ENCODE measurements around the gene SH2D3A. TPM values are rescaled to one million over a fixed set of nuclear protein-coding genes. Genes with fewer than 3 reads are reported as not detected.

SH2D3A gene
- total and polyA plus RNA-seq, 2 of the 4 experiments (the other 2 are of a cell fraction), result under 0.01 to 0.09 TPM

GRCh38 chr19:6809262-6809661 lies 42.0 kb upstream of the SH2D3A start:
- H3K27me3 ChIP-seq (ENCODE audit: control insufficient read depth, insufficient read depth, low read length), result no peaks in the 10 kb centered on the region
- H3K4me3 ChIP-seq (ENCODE audit: insufficient read depth, low read depth, low read length), result no peak overlapping the region
- no peak overlapping the region for H3K27ac ChIP-seq (ENCODE audit: insufficient read depth, low read length)
- no peaks in the 10 kb centered on the region for H3K36me3 ChIP-seq (ENCODE audit: control insufficient read depth, insufficient read depth, low read length)
- ATAC-seq (ENCODE audit: low read depth) (no peak), DNase-seq (no peak)
- no TSS peak for BruUV-seq (replicated peaks)
- H3K4me1 ChIP-seq (ENCODE audit: control insufficient read depth, insufficient read depth, low read length), result no peaks in the 10 kb centered on the region
- WGBS, 2 experiments (ENCODE audit: extremely low coverage in 2 of 2, insufficient read length in 1 of 2), result 0% methylated on average over 1 of the region's 4 CpGs; no CpG with 5 or more reads in 1 of the 2 experiments
- no peak overlapping the region for H4K8ac ChIP-seq (ENCODE audit: low read depth in 2 of 2, low read length in 2 of 2)
- ChIA-PET CTCF (no interaction called here), POLR2A (ENCODE audit: unreplicated experiment) (no interaction called here)
- TF ChIP-seq FOS (IDR thresholded peaks at IDR 0.05; ENCODE audit: low read depth, low read length) (no peak), BHLHE40 (IDR thresholded peaks at IDR 0.05; ENCODE audit: low read depth, low read length) (no peak), SMC3 (IDR thresholded peaks at IDR 0.05; ENCODE audit: low read depth, low read length) (no peak), MAFK (IDR thresholded peaks at IDR 0.05; ENCODE audit: low read depth, low read length) (no peak), USF2 (IDR thresholded peaks at IDR 0.05; ENCODE audit: low read depth, low read length) (no peak), CEBPB (IDR thresholded peaks at IDR 0.05; ENCODE audit: low read depth, low read length) (no peak), RFX5 (IDR thresholded peaks at IDR 0.05; ENCODE audit: low read depth, low read length) (no peak), ELK1 (IDR thresholded peaks at IDR 0.05; ENCODE audit: borderline replicate concordance, low read depth, low read length) (no peak), MXI1 (IDR thresholded peaks at IDR 0.05; ENCODE audit: borderline replicate concordance, low read depth, low read length) (no peak), NFE2L2 (IDR thresholded peaks at IDR 0.05; ENCODE audit: low read depth, low read length) (no peak), RCOR1 (IDR thresholded peaks at IDR 0.05; ENCODE audit: insufficient replicate concordance, low read length) (no peak), MAZ (IDR thresholded peaks at IDR 0.05; ENCODE audit: borderline replicate concordance, low read depth, low read length) (no peak), RAD21 (IDR thresholded peaks at IDR 0.05; ENCODE audit: low read length) (no peak), CTCF (conservative IDR thresholded peaks at IDR 0.05; ENCODE audit: low read depth, low read length) (no peak), CHD1 (IDR thresholded peaks at IDR 0.05; ENCODE audit: low read depth, low read length) (no peak), POLR2A (IDR thresholded peaks at IDR 0.05; ENCODE audit: low read depth, low read length) (no peak)
- no peak overlapping the region for H4K5ac ChIP-seq (ENCODE audit: low read depth, low read length)
- no peak overlapping the region for H4K91ac ChIP-seq (ENCODE audit: insufficient read depth, low read depth, low read length)
- no peaks in the 10 kb centered on the region for H4K20me1 ChIP-seq (ENCODE audit: insufficient read depth, low read length)
- H3K14ac ChIP-seq (replicated peaks; ENCODE audit: low read depth, low read length), result no peak overlapping the region
- H3K9me1 ChIP-seq (ENCODE audit: insufficient read depth, low read length), result no peaks in the 10 kb centered on the region
- in situ Hi-C loops (cut with MboI; ENCODE audit: low sequenced_read_pairs), result no loop called here
- no peak overlapping the region for H3K56ac ChIP-seq (ENCODE audit: extremely low read depth, insufficient read depth, low read length)
- H3K4ac ChIP-seq (ENCODE audit: low read depth, low read length), result no peak overlapping the region
- intact Hi-C loops (cut with micrococcal nuclease), result no loop called here
- no peaks in the 10 kb centered on the region for H3K79me1 ChIP-seq (ENCODE audit: low read depth in 1 of 2, low read length in 2 of 2)
- H2BK15ac ChIP-seq (ENCODE audit: low read depth, low read length), result no peak overlapping the region
- H2BK5ac ChIP-seq (ENCODE audit: low read depth, low read length, poor library complexity, severe bottlenecking), result no peak overlapping the region
- no peak overlapping the region for H3K4me2 ChIP-seq (ENCODE audit: low read depth, low read length)
- H3K9me3 ChIP-seq (ENCODE audit: control insufficient read depth, insufficient read depth, low read length), result peaks cover 3% of the 10 kb centered on the region; the same call in 1 of the 2 replicates
- no peak overlapping the region for H3K9ac ChIP-seq (ENCODE audit: low read depth, low read length)
- dilution Hi-C loops (cut with HindIII; ENCODE audit: low sequenced_read_pairs, unreplicated experiment), result no loop called here
- no peak overlapping the region for H3K18ac ChIP-seq (ENCODE audit: low read depth, low read length)
- H2BK120ac ChIP-seq (ENCODE audit: low read depth, low read length), result no peak overlapping the region
- no peak overlapping the region for H2AFZ ChIP-seq (replicated peaks; ENCODE audit: low read length, poor library complexity)
- H2AK9ac ChIP-seq (replicated peaks; ENCODE audit: low read depth, low read length, poor library complexity), result no peak overlapping the region
- no peak overlapping the region for H3K23ac ChIP-seq (ENCODE audit: low read depth, low read length)
- no peak overlapping the region for H2BK20ac ChIP-seq (ENCODE audit: low read depth, low read length)
- no peak overlapping the region for H2AK5ac ChIP-seq (ENCODE audit: low read depth, low read length)

Data from IMR-90 (cell line).